Psoas muscle (tissue), 8 donors: ENCODE data around the gene GPR17. TPM values are rescaled to one million over a fixed set of nuclear protein-coding genes. Genes with fewer than 3 reads are reported as not detected.

Experiments
- ATAC-seq, 4 donors: fragments of 200-7000 bp; cut with Tn5 transposase; one replicate each; pipeline ENCODE4 v1.9.1; 2020; ENCODE audit warnings: moderate library complexity in 3 of 4, mild to moderate bottlenecking in 2 of 4
- DNase-seq, 2 donors: peaks; one replicate each; pipeline ENCODE4 v3.0.0-alpha.2; 2020
- H3K27ac ChIP-seq: fragments of 200-600 bp; one replicate; pipeline ENCODE4 v1.8.0; 2022
- H3K27me3 ChIP-seq, 3 donors: fragments of 200-600 bp in 1 of 3; one replicate each; pipeline versions ENCODE4 v1.6.1 to v1.8.0; 2013 to 2022; ENCODE audit warnings: low read length in 2 of 3, mild to moderate bottlenecking in 2 of 3, moderate library complexity in 1 of 3; ENCODE audit not compliant: insufficient read depth in 3 of 3
- H3K36me3 ChIP-seq, 2 donors: fragments of 200-600 bp in 1 of 2; one replicate each; pipeline versions ENCODE4 v1.6.1 to v1.8.0; 2013 to 2022; ENCODE audit warnings: low read depth in 1 of 2, mild to moderate bottlenecking in 1 of 2, moderate library complexity in 1 of 2; ENCODE audit not compliant: insufficient read depth in 1 of 2
- H3K4me1 ChIP-seq: fragments of 200-600 bp; one replicate; pipeline ENCODE4 v1.8.0; 2022
- H3K4me3 ChIP-seq: fragments of 200-600 bp; one replicate; pipeline ENCODE4 v1.8.0; 2022; ENCODE audit warnings: mild to moderate bottlenecking
- H3K9me3 ChIP-seq: fragments of 200-600 bp; one replicate; pipeline ENCODE4 v1.8.0; 2022
- WGBS, 3 donors: extraction: QIAGEN DNeasy Blood & Tissue Kit; methylation state at CpG; one replicate each; pipeline versions ENCODE4 v1.1.6 to v1.1.7; 2013; 5-methylcytosine and 5-hydroxymethylcytosine counted together
- intact Hi-C, 2 donors: fragments of 100-400 bp; cut with DNase I; formaldehyde crosslinking; loops; one replicate each; pipeline versions ENCODE4 v1.11.0 to v1.14.2; 2022
- polyA plus RNA-seq, 3 donors: library from polyadenylated mRNA; stranded (reverse); fragments of 200-250 nt; gene quantifications; one replicate each; pipeline ENCODE4 v1.2.3, GENCODE V29; 2013
- total RNA-seq, 4 donors: library from RNA; stranded (reverse); fragmentation: NEBNext Ultra II Directional in 2 of 4; extraction: Animal tissue kit (Norgen Biotek cat#: 25700) in 2 of 4; gene quantifications; one replicate each; pipeline versions ENCODE4 v1.2.1 to v1.2.4, GENCODE V29; 2021 to 2023
- TF ChIP-seq, protein P1 (sequence below): fragments of 200-600 bp; IDR thresholded peaks from one replicate; pipeline ENCODE4 v1.8.0; 2022; ENCODE audit warnings: antibody characterized with exemption
- donor health status: healthy with polysubstance abuse.
- donor health status: DM: no; HTN: no; CAD: no; lungs with moderate emphysema.
- donor health status: Bipolar disorder and iron deficiency.
- donor health status: healthy.
- donor health status: DM: yes; HTN: yes; CAD: no.
- donor health status: DM: no; HTN: no; CAD: no.
- donor health status: DM: no; HTN: no; CAD: no.
- donor health status: DM: yes; HTN: yes; CAD: no.

The GPR17 gene
- total and polyA plus RNA-seq, 7 donors, result 0.14 to 0.35 (median 0.19) TPM; not detected in 3

DNA sequence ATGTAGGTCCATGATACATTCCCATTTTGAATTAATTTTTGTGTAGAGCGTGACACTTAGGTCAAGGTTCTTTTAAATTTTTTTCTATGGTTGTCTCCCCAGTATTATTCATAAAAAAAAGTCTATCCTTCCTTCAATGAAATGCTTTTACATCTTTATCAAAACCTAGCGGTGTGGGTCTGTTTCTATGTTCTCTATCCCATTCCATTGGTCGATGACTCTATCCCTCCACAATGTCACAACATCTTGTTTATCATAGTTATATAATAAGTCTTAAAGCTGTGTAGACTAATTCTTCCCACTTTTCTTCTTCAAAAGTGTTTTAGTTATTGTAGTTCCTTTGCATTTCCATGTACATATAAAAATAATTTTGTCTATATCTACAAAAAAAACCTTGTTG, 47.2 kb upstream of the GPR17 start:
- Histone ChIP-seq H3K36me3 (no peaks in the 10 kb centered on the region), H3K27ac (no peak overlapping the region), H3K4me3 (no peak overlapping the region), H3K4me1 (no peaks in the 10 kb centered on the region), H3K9me3 (no peaks in the 10 kb centered on the region), H3K27me3 (no peaks in the 10 kb centered on the region)
- ATAC-seq, result no peak
- TF ChIP-seq, protein P1, sequence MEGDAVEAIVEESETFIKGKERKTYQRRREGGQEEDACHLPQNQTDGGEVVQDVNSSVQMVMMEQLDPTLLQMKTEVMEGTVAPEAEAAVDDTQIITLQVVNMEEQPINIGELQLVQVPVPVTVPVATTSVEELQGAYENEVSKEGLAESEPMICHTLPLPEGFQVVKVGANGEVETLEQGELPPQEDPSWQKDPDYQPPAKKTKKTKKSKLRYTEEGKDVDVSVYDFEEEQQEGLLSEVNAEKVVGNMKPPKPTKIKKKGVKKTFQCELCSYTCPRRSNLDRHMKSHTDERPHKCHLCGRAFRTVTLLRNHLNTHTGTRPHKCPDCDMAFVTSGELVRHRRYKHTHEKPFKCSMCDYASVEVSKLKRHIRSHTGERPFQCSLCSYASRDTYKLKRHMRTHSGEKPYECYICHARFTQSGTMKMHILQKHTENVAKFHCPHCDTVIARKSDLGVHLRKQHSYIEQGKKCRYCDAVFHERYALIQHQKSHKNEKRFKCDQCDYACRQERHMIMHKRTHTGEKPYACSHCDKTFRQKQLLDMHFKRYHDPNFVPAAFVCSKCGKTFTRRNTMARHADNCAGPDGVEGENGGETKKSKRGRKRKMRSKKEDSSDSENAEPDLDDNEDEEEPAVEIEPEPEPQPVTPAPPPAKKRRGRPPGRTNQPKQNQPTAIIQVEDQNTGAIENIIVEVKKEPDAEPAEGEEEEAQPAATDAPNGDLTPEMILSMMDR, result no peak
- intact Hi-C loops, result loop anchor here in 1 of 2 donors (10.0 kb wide), 1 partner anchor 226 kb away; no protein-coding TSS in a partner anchor
- 86 to 95% (median 92%) methylated on average over 3 of the region's 3 CpGs for WGBS, 3 donors
- no peak for DNase-seq

DNA sequence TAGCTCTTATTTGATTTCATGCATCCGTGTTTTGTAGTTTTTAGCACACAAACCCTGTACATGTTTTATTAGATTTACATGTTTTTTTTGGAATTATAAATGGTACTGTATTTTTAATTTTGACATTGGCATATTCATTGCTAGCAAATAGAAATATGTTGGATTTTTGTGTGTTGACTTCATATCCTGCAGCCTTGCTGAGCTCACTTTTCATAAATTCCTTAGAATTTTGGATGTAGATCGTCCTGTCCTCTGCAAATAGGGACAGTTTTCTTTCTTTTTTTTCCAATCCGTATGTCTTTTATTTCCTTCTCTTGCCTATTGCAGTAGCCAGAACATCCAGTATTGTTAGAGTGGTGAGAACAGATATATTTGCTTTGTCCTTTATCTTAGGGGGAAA, 46.7 kb upstream of the GPR17 start:
- Histone ChIP-seq H3K27me3 (no peaks in the 10 kb centered on the region), H3K4me1 (no peaks in the 10 kb centered on the region), H3K4me3 (no peak overlapping the region), H3K9me3 (no peaks in the 10 kb centered on the region), H3K36me3 (no peaks in the 10 kb centered on the region), H3K27ac (no peak overlapping the region)
- 57 to 68% (median 62%) methylated on average over 3 of the region's 3 CpGs for WGBS, 3 donors
- TF ChIP-seq, protein P1, result no peak
- no peak for DNase-seq
- intact Hi-C loops, result loop anchor here in 1 of 2 donors (10.0 kb wide), 1 partner anchor 226 kb away; no protein-coding TSS in a partner anchor
- ATAC-seq, result no peak

DNA sequence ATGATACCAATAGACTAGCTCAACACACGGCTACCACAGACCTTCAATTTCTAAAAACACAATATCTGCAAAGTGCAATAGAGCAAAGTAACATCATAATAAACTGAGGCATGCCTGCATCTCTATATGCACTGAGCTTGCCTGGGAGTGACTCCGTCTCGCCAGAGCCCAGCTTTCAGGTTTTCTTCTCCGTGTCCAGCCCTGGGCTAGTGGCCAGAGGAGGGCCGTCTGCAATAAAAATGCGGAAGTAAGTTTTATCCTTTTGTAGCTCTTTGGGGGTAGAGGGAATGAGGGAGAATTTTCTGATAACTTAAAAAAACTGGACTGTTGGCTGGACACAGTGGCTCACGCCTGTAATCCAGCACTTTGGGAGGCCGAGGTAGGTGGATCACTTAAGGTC, 41.0 kb upstream of the GPR17 start:
- H3K4me3 ChIP-seq, result no peak overlapping the region
- no peaks in the 10 kb centered on the region for H3K4me1 ChIP-seq
- no peak overlapping the region for H3K27ac ChIP-seq
- TF ChIP-seq, protein P1, result no peak
- H3K27me3 ChIP-seq, result no peaks in the 10 kb centered on the region
- H3K9me3 ChIP-seq, result no peaks in the 10 kb centered on the region
- 73 to 78% (median 76%) methylated on average over 8 of the region's 8 CpGs for WGBS, 3 donors
- H3K36me3 ChIP-seq, result no peaks in the 10 kb centered on the region
- no peak for ATAC-seq
- DNase-seq, result no peak
- intact Hi-C loops, result no loop called here

DNA sequence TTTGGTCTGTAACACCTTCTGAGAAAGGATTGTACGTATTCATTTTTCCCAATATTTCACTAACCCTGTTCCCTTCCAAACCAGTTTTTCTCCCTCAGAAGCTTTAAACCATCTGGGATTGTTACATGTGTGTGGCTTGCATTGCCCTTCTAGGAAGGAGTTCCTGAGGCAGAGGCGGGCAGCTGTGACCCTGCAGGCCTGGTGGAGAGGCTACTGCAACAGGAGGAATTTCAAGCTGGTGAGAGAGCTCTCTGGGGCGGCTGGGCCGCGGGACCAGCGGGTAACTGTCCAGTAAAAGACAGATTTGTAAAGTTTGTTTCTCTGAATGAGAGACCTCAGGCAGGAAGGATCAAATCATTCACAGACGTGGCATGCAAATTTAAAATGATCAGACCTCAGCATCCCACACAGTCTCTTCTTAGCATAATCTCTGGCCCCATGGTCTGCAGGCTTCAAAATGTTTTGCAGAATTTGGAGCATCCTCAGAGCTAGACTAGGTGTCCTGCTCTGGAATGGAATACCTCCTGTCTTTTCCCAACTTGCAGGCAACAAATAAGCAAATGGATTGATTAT, 40.2 kb upstream of the GPR17 start:
- no peak overlapping the region for H3K27ac ChIP-seq
- intact Hi-C loops, result no loop called here
- DNase-seq, result no peak
- no peak overlapping the region for H3K4me3 ChIP-seq
- TF ChIP-seq, protein P1, result no peak
- H3K36me3 ChIP-seq, result no peaks in the 10 kb centered on the region
- H3K9me3 ChIP-seq, result no peaks in the 10 kb centered on the region
- H3K27me3 ChIP-seq, result peaks cover 0 to under 1% (median 0%) of the 10 kb centered on the region in 3 donors
- 86 to 89% (median 87%) methylated on average over 7 of the region's 7 CpGs for WGBS, 3 donors
- no peak for ATAC-seq
- H3K4me1 ChIP-seq, result no peaks in the 10 kb centered on the region
